Measurements from ENCODE around the gene RIMBP2.

GRCh38 chr12:130583317-130583716 lies 132.8 kb downstream of the RIMBP2 start:
- TF ChIP-seq EZH2 (IDR thresholded peaks at IDR 0.05; ENCODE audit: insufficient read depth, poor library complexity, severe bottlenecking) (no peak), EZH2phosphoT487 (IDR thresholded peaks at IDR 0.05; ENCODE audit: insufficient read depth, low read depth) (no peak)
